ENCODE data around the gene FIBCD1.

Gene FIBCD1

DNA sequence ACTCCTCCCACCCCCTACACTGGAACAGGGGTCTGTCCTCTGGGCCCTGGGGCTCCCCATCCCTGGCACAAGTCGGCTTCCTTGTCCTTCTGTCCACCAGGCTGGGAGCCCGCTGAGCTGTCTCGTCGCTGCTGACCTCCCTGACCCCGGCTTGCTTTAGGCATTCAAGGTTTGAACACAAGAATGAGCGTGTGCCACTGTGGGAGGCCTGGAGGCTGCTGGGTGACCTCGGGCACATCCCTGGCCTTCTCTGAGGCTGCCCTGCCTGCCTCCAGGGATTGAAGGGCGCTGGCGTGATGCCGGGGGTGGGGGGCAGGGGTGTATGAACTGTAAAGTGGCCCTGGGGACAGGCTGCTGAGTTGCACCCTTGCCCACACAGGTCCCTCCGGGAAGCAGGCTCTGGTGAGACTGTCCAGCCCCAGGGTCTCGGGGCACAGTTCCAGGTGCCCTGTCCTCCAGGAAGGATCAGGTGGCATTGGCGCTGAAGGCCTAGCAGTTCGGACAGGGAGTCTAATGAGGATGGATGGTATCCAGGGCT lies 18.2 kb downstream of the FIBCD1 start:
- no peak for DNase-seq (ENCODE audit: low read depth)
- no peak for TF ChIP-seq CTCF (conservative IDR thresholded peaks at IDR 0.05; ENCODE audit: low read length)
- no peak overlapping the region for H3K4me3 ChIP-seq (ENCODE audit: low read length)

GRCh38 chr9:130920233-130920632 lies 18.8 kb downstream of the FIBCD1 start:
- H3K4me3 ChIP-seq (ENCODE audit: low read length): no peak overlapping the region
- no peak for DNase-seq (ENCODE audit: low read depth)
- TF ChIP-seq CTCF (conservative IDR thresholded peaks at IDR 0.05; ENCODE audit: low read length): no peak

- DNase-seq (ENCODE audit: low read depth): no peak
- no peak overlapping the region for H3K4me3 ChIP-seq (ENCODE audit: low read length)
- TF ChIP-seq CTCF (conservative IDR thresholded peaks at IDR 0.05; ENCODE audit: low read length): no peak
Measured at GRCh38 chr9:130919559-130920145, 19.4 kb downstream of the FIBCD1 start.

- no peak for TF ChIP-seq CTCF (conservative IDR thresholded peaks at IDR 0.05; ENCODE audit: low read length)
- no peak overlapping the region for H3K4me3 ChIP-seq (ENCODE audit: low read length)
- DNase-seq (ENCODE audit: low read depth): no peak
Measured at GRCh38 chr9:130918826-130919558, 20.1 kb downstream of the FIBCD1 start.

GRCh38 chr9:130918101-130918825 lies 20.8 kb downstream of the FIBCD1 start:
- no peak overlapping the region for H3K4me3 ChIP-seq (ENCODE audit: low read length)
- no peak for DNase-seq (ENCODE audit: low read depth)
- TF ChIP-seq CTCF (conservative IDR thresholded peaks at IDR 0.05; ENCODE audit: low read length): no peak

DNA sequence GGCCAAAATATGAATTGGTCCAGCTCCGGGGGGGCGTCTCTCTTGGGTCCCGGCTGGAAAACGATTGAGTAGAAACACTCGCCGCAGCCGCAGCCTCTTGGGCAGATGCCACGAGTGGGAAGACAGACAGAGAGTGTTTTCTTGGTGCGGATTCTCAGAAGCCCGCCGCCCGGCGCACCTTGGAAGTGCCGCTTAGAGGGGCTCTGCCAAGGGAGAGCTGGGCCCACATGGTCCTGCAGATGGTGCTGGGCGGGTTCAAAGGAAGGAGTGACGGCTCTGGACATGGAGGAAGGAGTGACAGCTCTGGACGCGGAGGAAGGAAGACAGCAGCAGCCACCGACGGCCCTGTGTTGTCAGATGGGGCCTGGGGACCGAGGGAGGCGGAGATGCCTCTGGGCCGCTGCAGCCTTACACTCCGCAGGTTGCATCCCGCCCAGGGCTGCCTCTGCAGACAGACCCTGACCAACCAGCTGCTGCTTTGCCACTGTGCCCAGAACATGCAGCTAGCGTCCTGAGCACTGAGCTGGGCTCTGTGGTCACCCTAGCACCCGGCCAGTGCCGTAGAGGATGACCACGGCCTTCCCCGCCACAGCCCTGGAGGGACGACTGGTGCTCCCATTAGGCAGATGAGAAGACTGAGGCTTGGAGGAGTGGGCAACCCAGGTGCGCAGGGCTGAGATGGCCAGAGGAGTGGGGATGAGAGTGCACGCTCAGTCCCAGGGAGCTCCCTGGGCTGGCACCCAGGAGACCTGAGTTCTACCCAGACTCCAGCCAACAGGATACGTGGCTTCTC lies 21.7 kb downstream of the FIBCD1 start:
- H3K4me3 ChIP-seq (ENCODE audit: low read length): no peak overlapping the region
- no peak for TF ChIP-seq CTCF (conservative IDR thresholded peaks at IDR 0.05; ENCODE audit: low read length)
- DNase-seq (ENCODE audit: low read depth): no peak
